ENCODE data around the gene CILP.

DNA sequence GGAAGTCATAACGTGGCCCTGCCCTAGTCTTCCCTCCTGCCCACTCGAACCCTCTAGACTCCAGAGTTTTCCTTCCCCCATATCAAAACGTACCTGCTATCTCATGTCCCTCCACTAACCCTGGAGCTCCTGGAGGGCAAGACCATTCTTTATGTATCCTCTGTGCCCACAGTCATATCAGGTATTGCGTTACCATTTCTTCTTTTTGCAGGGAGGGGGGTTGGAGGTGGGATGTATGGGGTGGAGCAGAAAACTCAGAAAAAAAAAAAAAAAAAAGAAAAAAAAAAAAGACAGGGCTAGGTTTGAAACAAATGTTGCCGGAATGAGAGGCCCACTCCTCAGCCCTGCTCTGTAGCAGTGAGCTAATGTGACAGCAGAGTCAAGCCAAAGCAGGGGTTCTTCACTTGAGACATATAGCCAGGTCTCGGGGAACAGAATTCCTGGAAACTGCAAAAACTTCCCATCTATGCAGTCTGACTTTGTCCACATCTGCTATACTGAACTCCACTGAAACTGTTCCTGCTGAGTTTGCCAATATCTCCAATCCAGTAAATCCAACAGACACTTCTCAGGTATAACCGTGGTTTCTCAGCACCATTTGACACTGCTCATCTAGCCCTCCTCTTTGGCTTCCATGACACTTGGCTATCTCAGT is 44.3 kb upstream of the CILP start:
- TF ChIP-seq, protein P1, sequence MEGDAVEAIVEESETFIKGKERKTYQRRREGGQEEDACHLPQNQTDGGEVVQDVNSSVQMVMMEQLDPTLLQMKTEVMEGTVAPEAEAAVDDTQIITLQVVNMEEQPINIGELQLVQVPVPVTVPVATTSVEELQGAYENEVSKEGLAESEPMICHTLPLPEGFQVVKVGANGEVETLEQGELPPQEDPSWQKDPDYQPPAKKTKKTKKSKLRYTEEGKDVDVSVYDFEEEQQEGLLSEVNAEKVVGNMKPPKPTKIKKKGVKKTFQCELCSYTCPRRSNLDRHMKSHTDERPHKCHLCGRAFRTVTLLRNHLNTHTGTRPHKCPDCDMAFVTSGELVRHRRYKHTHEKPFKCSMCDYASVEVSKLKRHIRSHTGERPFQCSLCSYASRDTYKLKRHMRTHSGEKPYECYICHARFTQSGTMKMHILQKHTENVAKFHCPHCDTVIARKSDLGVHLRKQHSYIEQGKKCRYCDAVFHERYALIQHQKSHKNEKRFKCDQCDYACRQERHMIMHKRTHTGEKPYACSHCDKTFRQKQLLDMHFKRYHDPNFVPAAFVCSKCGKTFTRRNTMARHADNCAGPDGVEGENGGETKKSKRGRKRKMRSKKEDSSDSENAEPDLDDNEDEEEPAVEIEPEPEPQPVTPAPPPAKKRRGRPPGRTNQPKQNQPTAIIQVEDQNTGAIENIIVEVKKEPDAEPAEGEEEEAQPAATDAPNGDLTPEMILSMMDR (IDR thresholded peaks at IDR 0.05 in 4 of 5, conservative IDR thresholded peaks at IDR 0.05 in 1 of 5) = no peak
- TF ChIP-seq POLR2A (IDR thresholded peaks at IDR 0.05) = no peak

Measured in gastrocnemius medialis (tissue), 4 donors.